ENCODE measurements around the gene SEL1L.
A peak's percentile ranks its signal among the peaks of the same experiment; 100 is the strongest.
"Not testable (repeated sequence)": the region's sequence is repeated elsewhere in the genome, so short reads cannot be mapped to it uniquely, and the experiment has no call there.

SEL1L gene

DNA sequence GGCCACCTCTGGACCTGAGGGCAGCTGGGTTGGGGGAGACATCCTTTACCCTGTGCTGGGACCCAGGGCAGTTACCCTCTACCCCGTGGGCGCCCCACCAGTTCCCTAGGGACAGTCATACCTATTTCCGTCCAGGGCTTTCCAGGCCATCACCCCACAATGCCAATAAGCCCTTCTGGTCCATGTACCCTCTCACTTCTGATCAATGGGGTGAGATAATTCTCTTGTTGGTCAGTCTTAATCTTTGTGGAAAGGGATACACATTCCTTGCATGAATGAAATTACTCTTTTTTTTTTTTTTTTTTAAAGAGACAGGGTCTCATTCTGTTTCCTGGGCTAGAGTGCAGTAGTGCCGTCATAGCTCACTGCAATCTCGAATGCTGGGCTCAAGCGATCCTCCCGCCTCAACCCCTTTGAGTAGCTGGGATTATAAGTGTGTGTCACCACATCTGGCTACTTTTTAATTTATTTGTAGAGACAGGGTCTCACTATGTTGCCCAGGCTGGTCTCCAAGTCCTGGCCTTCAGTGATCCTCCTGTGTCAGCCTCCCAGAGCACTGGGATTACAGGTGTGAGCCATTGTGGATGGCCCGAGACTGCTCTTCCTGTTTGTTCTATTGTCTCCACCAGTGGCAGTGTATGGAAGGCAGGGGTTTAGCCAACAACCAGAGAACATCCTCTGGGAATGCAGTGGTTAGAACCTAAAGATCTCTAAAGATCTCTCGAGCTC lies 87.2 kb downstream of the SEL1L start:
- no peak for DNase-seq

DNA sequence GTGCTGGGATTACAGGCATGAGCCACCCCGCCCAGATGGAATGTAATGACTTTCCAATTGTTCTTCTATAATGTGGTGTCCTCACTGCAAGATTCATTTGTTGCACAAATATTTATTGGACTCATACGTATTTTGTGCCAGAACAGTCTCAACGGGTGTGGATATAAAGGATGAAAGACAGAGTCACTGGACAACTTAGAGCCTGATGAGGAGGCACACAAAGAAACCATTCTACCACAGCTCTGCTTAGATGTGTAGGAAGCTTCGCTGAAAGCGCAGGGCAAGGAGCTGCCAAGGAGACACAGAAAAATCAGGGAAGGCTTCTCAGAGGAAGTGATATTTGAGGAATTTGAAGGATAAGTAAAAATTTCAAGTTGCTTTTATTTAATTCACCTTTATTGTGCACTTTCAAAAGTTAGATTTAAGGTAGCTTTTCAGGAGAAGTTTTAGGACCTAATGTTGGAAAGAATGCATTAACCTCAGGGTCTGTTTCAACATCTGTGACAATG lies 92.0 kb downstream of the SEL1L start:
- no peak for DNase-seq

DNA sequence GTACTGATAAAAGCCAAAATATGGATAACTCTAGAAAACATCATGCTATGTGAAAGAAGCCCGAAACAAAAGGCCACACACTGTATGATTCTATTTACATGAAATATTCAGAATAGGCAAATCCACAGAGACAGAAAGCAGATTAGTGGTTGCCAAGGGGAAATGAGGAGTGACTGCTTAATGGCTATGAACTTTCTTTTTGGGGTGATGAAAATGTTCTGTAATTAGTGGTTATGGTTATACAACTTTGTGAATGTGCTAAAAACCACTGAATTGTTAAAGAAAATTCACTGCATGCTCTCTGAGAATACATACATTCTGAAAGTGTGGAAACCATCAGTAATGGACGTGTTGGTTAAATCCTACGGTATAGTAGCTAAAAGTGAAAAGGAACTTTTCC lies 93.6 kb downstream of the SEL1L start:
- no peak for DNase-seq

DNA sequence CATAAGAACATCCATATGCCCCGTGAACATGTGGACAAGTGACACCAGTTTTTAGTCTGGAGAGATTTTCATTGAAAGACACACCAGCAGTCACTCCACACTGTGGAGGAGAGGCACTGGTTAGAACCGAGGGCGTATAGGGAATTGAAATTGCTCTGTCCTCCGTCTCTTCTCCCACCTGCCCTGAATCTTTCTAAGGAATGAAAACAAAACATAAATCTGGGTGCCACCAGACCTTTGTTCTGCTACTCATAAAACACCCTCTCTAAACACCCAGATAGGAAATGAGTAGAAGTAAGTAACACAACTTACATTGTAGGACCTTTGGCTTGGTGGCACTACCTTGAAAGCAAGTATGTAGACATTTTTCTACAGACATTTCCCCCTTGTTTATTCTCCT lies 96.4 kb downstream of the SEL1L start:
- DNase-seq = no peak

DNA sequence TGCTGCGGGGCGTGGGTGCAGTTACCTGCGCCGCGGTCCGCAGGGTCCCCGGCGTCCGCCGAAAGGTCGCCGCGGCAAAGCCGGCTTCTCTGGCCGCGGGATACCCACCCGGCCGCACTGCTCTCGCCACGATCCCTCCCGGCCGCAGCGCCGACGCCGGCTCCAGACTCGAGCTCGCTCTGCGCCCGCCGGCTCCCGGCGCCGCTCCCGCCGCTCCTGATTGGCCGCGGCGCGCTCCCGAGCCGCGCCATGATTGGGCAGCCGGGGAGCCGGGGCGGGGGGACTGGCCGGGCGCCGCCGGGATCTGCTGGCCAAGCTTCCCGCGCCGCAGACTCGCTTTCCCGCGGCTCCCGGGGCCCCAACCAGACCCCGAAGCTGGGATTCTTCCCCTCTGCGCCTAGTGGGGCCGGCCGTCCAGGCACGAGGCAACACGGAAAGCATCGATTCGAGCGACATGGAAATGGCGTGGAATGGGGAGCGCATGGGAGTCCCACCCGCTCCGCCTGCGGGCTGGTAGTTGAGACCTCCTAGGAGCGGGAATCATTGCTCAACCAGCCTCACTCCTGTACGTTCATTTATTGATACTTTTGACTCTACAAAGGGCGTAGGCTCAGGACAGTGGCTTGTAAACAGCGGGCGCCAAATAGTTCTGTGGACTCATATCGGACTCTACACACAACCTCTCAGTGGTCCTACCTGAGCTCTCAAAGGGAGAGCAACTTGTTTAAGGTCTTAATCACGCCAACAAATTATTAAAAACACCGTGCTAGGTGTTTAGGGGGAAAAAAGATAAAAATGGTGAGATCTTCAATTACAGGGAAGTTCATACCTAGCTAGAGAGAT lies 97.1 kb downstream of the SEL1L start:
- DNase-seq = no peak

DNA sequence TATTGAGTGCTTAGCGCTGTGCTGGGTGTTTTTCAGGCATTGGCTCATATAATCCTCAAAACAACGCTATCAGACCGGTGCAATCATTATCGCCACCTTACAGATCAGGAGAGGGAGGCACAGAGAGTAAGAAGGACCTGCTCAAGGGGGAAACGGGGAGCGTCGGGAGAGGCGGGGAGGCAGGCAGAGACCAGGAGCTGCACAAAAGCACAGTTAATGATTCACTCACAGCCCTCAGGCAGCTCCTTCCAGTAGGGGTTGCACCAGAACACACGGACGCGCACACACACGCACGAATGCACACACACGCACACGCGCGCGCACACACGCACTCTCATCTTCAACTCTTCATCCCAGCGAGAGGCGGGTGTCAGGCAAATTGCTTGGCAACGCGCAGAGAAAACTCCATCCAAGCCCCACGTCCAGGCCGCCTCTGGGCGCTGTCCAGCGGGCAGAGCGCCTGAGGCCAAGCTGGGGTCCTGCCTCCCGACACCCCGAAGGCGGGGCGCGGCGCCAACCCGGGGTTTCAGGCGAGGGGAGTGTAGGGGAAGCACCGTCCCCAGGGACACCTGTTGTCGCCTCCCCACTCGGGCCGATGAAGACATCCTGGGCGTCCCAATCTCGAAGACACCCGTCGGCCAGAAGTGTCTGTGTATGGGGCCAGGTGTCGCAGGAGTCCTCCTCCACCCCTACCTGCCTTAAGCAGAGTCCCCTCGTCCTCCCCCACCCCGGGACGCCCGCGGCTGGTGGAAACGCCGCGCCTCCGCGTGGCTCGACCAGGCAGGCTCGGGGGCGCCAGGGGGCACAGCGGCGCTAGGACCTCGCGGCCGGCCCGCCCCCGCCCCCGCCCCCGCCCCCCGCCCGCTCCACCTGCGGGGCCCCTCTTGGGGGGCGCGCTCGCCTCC lies 98.0 kb downstream of the SEL1L start:
- DNase-seq = peak; percentile 9

DNA sequence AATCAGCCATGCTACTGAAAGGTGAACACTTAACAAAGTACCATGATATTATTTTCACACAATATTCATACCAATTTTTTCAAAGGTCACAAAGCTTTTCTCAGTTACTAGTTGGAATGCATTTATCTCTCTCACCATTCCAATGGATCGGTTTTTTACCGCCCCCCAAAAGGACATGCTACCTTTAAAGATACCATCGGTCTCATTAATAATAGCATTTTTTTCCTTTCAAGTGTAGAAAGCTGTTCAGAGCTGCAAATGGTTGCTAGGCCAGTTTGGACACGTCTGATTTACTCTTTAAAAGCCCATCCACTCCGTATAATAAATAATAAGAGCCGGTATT lies 98.6 kb downstream of the SEL1L start:
- no peak for DNase-seq

DNA sequence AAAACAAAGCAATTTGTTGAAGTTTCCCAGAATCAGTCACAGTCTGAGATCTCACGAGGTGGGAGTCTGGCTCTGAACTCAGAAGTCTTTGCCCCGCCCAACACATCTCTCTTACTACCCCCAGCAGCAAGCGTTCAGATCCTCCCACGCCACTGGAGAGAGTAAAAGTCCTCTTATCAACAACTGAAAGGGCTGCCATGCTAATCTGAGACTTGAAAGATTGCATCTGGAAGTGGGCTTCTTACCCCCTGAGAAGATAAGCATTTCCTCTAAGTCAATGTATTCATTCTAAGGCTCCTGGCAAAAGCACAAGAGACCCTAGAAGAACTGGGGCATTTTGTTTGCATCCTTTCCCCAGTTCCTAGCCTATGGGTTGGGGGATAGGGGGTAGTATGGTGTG lies 99.4 kb downstream of the SEL1L start:
- DNase-seq = no peak

DNA sequence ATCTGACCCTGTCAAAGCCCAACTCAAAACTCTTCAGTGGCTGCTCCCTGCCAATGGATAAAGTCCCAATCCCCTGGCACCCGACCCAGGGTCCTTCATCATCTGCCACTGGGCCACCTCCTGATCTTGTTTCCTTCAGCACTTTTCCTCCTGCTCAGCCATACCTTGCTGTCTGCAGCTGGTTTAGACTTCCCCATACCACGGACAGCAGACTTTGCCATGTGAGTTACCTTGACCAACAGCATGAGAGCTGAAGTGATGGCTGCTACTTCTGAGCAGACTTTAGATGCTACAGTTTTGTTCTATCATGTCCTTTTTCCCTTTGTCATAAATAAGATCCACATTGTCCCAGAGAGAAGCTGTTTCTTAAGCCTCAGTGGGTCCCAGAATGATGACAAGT lies 100.3 kb downstream of the SEL1L start:
- DNase-seq = no peak

DNA sequence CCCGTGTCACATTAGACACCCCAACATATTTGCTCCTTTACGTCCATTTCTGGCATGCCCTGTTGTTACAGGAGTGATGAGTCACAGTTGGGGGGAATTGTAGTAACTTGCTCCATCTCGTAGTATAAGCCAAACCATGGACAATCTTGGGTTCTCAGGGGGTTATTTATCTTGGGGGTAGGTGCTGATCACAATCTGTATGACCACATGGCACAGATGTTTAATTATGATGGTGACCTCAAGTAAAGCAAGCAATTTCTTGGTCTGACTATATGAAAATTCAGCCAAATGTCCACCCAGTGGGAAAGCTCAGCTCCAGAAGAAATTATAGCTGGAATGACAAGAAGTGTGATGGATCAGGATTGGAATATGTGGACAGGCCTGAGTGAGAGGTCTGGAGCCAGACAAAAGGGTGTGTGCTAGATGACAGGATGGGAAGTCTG lies 101.4 kb downstream of the SEL1L start:
- no peak for DNase-seq

DNA sequence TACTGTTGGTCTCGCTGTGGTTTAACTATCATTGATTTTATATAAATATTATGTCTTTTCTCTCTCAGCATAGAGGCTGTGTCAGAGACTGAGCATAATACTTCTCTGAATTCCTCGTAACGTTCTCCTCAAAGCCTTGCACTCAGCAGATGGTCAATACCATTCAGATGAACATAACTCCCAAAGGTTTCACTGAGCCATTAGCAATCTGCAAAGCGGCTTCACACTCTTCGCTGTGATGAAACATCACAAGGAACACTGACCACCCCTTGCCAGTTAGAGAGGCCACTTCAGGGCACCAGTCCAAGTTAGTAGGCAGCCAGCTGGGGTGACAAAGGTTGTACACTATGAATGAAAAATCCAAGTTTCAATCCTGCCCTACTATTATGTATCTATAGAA lies 103.4 kb downstream of the SEL1L start:
- no peak for DNase-seq

DNA sequence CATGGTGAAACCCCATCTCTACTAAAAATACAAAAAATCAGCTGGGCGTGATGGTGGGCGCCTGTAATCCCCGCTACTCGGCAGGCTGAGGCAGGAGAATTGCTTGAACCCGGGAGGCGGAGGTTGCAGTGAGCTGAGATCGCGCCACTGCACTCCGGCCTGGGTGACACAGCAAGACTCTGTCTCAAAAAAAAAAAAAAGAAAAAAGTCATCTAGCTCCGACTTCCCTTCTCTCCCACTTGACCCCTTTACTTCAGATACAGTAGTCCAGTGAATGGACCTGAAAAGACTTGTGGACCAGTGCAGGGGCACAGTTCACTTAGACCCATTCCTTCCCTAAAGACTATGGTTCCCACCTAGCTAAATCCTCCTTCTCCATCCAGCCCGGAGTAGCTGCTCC lies 103.9 kb downstream of the SEL1L start:
- not testable (repeated sequence) for DNase-seq

DNA sequence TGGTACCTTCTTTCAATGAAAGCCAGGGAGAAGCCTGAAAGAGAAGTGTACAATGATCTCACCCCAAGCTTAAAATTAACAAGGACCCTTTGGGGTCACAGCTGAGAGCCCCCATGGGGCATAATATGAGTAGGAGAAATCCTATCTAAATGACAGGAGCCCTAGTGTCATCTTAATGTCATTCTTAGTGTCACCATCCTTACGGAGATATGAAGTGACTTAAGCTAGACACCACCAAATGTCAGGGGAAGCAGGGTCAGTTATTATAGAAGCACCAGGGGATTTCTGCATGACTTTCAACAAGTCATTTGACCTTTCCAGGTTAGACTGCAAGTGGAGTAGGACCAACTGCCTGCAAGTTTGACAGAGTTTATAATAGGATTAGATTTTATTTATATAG lies 104.6 kb downstream of the SEL1L start:
- DNase-seq = no peak

DNA sequence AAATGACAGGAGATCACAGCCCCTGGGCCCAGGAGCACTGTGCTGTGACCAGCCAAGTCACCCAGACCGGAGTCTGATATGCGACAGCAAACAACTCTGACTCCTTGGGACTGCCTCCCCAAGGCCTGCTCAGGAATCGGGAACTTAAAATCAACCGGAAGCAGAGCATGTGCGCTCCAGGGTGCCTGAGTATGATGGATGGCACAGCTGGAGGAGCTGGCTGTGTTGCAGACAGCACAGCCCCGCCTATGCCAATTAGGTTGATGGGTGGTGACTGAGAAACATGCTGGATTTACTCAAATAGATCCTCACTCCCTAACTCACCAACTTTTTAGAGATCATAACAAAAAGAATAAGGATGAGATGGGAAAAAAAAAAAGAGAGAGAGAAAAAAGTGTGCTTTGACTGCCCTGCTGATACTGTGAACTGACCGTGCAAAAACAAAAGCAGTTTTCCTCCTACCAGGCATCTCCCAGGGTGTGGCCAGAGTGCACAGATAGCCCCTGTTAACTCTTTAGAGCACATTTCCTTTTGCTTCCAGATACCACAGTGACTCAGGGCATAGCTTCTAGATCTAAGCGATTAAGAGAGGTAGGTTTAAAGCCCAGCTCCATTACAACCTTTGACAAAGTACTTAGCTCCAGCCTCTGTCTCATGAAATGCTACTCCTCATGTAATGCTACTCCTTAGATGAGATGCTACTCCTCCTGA lies 106.2 kb downstream of the SEL1L start:
- DNase-seq = no peak

DNA sequence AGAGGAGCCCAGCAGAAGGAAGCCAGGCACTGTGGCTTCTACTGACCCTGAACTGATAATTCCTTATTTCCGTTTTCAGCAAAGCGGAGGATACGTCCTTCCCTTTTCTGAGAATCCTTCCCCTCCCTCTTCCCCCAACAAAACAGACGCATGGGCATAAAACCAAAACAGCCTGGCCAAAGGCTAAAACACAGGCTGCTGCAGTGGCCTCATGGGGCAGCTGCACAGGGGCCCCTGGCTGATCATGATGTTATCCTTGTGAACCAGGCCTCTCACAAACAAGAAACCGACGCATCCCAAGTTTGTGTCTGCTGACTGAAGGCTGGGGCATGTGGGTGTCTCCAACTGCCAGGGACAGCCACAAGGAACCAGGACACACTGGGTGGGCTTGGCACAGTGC lies 110.1 kb downstream of the SEL1L start:
- no peak for DNase-seq

All from CD4-positive, alpha-beta T cell treated with Interleukin-17A for 1 hour (primary cell).